Measurements from ENCODE around the gene ATP6V1G3.

DNA sequence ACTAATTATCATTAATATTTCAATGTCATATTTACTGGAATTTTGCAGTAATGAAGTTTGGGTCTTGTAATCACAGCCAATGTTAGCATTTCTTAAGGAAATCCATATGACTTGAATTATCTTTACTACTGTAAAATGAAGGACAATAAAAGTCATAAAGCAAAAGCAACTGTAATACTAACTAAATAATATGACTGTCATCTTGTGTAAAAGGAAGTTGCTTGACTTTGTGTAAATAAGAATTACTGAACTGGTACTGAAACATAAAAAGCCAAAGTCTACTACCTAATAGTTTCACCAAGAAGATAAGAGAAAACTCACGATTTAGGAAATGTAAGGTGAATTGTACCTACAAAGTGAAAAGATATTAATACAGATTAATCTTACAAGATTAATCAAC is 57.5 kb downstream of the ATP6V1G3 start:
- no peak for TF ChIP-seq POLR2A (IDR thresholded peaks at IDR 0.05)
- no peak for TF ChIP-seq CTCF (IDR thresholded peaks at IDR 0.05 in 4 of 5, conservative IDR thresholded peaks at IDR 0.05 in 1 of 5)
